NAMALWA (cell line): ENCODE results near the gene OVCH1.

ENCODE experiments used
- DNase-seq: peaks from one replicate; pipeline ENCODE4 v3.0.0-alpha.2; 2015; ENCODE audit warnings: low spot score

OVCH1 gene

GRCh38 chr12:29497588-29497987 is at the start of gene OVCH1:
OVCH1 (minus strand) TSS chr12:29497686; CDS start chr12:29497686, 0 bp downstream.
- DNase-seq: no peak

- no peak for DNase-seq
Measured at GRCh38 chr12:29547151-29547632, 49.7 kb upstream of the OVCH1 start.

- no peak for DNase-seq
Measured at GRCh38 chr12:29546000-29546399, 48.5 kb upstream of the OVCH1 start.

GRCh38 chr12:29545102-29545467 is 47.6 kb upstream of the OVCH1 start:
- DNase-seq: no peak

- no peak for DNase-seq
Measured at GRCh38 chr12:29544428-29545101, 47.1 kb upstream of the OVCH1 start.

GRCh38 chr12:29543036-29543435 is 45.5 kb upstream of the OVCH1 start:
- DNase-seq: no peak

GRCh38 chr12:29537298-29537697 is 39.8 kb upstream of the OVCH1 start:
- no peak for DNase-seq

GRCh38 chr12:29534935-29535334 is 37.4 kb upstream of the OVCH1 start:
- DNase-seq: no peak

GRCh38 chr12:29533815-29534489 is 36.5 kb upstream of the OVCH1 start:
- DNase-seq: no peak

- no peak for DNase-seq
Measured at GRCh38 chr12:29531471-29531870, 34.0 kb upstream of the OVCH1 start.

GRCh38 chr12:29530436-29530835 is 33.0 kb upstream of the OVCH1 start:
- DNase-seq: no peak

GRCh38 chr12:29528161-29528560 is 30.7 kb upstream of the OVCH1 start:
- DNase-seq: no peak

- no peak for DNase-seq
Measured at GRCh38 chr12:29521951-29522350, 24.5 kb upstream of the OVCH1 start.

GRCh38 chr12:29519585-29520182 is 22.2 kb upstream of the OVCH1 start:
- peak; percentile 67 for DNase-seq

GRCh38 chr12:29518407-29518806 is 20.9 kb upstream of the OVCH1 start:
- no peak for DNase-seq

- no peak for DNase-seq
Measured at GRCh38 chr12:29517264-29517663, 19.8 kb upstream of the OVCH1 start.

GRCh38 chr12:29516431-29516875 is 19.0 kb upstream of the OVCH1 start:
- no peak for DNase-seq

GRCh38 chr12:29510591-29511185 is 13.2 kb upstream of the OVCH1 start:
- DNase-seq: no peak

GRCh38 chr12:29509503-29509902 is 12.0 kb upstream of the OVCH1 start:
- DNase-seq: no peak

- no peak for DNase-seq
Measured at GRCh38 chr12:29508949-29509348, 11.5 kb upstream of the OVCH1 start.

- DNase-seq: no peak
Measured at GRCh38 chr12:29505122-29505521, 7.6 kb upstream of the OVCH1 start.

- no peak for DNase-seq
Measured at GRCh38 chr12:29503283-29503682, 5.8 kb upstream of the OVCH1 start.

- DNase-seq: no peak
Measured at GRCh38 chr12:29499235-29499634, 1.7 kb upstream of the OVCH1 start.
